Transverse colon (tissue), 4 donors: Measurements from ENCODE around the gene NOC2L. TPM values are rescaled to one million over a fixed set of nuclear protein-coding genes. Genes with fewer than 3 reads are reported as not detected.

ENCODE experiments used
- DNase-seq: peaks from one replicate; pipeline ENCODE4 v3.0.0-alpha.2; 2019
- H3K27ac ChIP-seq, 4 donors: fragments of 200-600 bp; sonication (generic); 2 replicates each; pipeline ENCODE4 v1.5.1; 2016 to 2018; ENCODE audit warnings: inconsistent platforms in 4 of 4
- H3K27me3 ChIP-seq: fragments of 200-600 bp; sonication (generic); 2 replicates; pipeline ENCODE4 v1.5.1; 2017; ENCODE audit warnings: inconsistent platforms
- H3K36me3 ChIP-seq, 4 donors: fragments of 200-600 bp; sonication (generic); 2 replicates each; pipeline ENCODE4 v1.5.1; 2017 to 2019; ENCODE audit warnings: inconsistent platforms in 4 of 4
- H3K4me1 ChIP-seq, 4 donors: fragments of 200-600 bp; sonication (generic); 2 replicates each; pipeline ENCODE4 v1.5.1; 2017 to 2020; ENCODE audit warnings: inconsistent platforms in 4 of 4
- H3K4me3 ChIP-seq, 4 donors: fragments of 200-600 bp; sonication (generic); 1 replicate in 1 of 4; 2 replicates in 3 of 4; pipeline versions ENCODE4 v1.5.1 to v1.6.1; 2017 to 2019; ENCODE audit warnings: inconsistent platforms in 4 of 4
- H3K9me3 ChIP-seq, 2 donors: fragments of 200-600 bp; sonication (generic); 2 replicates each; pipeline ENCODE4 v1.5.1; 2017 to 2019; ENCODE audit warnings: inconsistent platforms in 2 of 2
- EP300 ChIP-seq: sonication (generic); formaldehyde crosslinking; IDR thresholded peaks from one replicate; pipeline ENCODE4 v1.6.1; 2017; ENCODE audit warnings: antibody characterized with exemption, low read depth
- POLR2A ChIP-seq: fragments of 450-650 bp; IDR thresholded peaks from one replicate; pipeline ENCODE4 v1.6.1; 2016; ENCODE audit warnings: antibody characterized with exemption, mild to moderate bottlenecking, moderate library complexity
- POLR2AphosphoS5 ChIP-seq, 3 donors: sonication (generic); formaldehyde crosslinking; IDR thresholded peaks; one replicate each; pipeline ENCODE4 v1.6.1; 2016; ENCODE audit warnings: antibody characterized with exemption in 3 of 3
- WGBS, 2 donors: methylation state at CpG; one replicate each; pipeline ENCODE4 v1.1.5; 2018; ENCODE audit warnings: low coverage in 1 of 2; 5-methylcytosine and 5-hydroxymethylcytosine counted together
- in situ Hi-C, 4 donors: fragments of 200-750 bp; cut with MboI; loops; one replicate each; pipeline versions ENCODE4 v1.15.0 to v1.15.1; 2017; ENCODE audit warnings: low sequenced_read_pairs in 3 of 4, low pct_ligation_motif_present in 1 of 4, low pct_unique_long_range_greater_than_20kb in 1 of 4
- intact Hi-C: fragments of 100-400 bp; cut with DNase I; formaldehyde crosslinking; loops from one replicate; pipeline ENCODE4 v1.15.1; 2023; ENCODE audit warnings: low total_unique reads
- total RNA-seq, 4 donors: library from RNA; depleted of rRNA; stranded (reverse); fragments of >200 nt; gene quantifications; one replicate each; pipeline ENCODE4 v1.1.0, GENCODE V29; 2016
- TF ChIP-seq, protein P1 (sequence below), 5 experiments: fragments of 200-600 bp in 3 of 5; fragments of 450-650 bp in 2 of 5; sonication (generic) in 3 of 5; IDR thresholded peaks; 1 replicate in 2 of 5; 2 replicates in 3 of 5; pipeline ENCODE4 v1.5.1; 2016 to 2017; ENCODE audit warnings: antibody characterized with exemption in 5 of 5, inconsistent platforms in 3 of 5, mild to moderate bottlenecking in 2 of 5, moderate library complexity in 1 of 5

Gene NOC2L
- total RNA-seq, 4 donors from 2014 or later, result 17.6 to 50.4 (median 31.6) TPM

DNA sequence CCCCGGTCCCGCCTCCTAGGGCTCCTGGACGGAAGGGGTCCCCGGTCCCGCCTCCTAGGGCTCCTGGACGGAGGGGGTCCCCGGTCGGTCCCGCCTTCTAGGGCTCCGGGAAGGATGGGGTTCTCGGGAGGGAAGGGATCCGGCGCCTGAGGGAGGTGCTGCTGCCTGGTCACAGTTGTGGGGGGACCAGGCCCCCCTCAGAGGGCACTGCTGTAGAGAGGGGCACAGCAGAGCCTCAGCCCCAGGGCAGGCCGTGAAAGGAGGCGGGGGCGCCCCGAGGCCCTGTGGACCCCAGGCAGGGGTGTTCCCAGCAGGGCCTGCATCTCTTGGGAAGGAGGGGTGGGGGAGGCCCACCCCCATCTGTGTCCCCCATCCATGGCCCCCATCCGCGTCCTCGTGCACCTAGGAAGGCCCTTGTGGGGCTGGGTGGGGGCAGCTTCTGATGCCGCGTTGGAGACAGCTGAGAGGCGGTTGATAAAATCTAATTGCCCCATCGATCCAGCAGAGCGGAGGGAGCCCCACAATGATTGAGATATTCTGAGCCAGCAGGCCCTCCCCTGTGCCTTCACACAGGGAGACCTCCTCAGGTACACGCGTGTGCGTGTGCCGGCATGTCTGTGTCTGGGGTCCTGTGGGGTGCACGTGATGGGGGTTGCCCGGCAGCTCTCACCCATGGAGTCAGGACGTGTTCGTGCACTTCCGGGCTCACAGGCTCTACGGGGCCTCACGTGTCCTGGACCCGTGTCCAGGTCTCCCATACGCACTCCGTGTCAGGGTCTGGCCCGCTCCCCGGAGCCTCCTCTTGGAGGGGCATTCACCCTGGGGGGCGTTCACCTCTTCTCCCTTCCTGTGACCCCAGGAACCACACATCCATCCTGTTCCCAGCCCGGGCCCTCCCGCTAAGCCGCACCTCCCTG lies 22.4 kb downstream of the NOC2L start:
- intact Hi-C loops, result loop anchor here (2.0 kb wide), 1 partner anchor 32 kb away; no protein-coding TSS in a partner anchor
- Histone ChIP-seq H3K36me3 (no peaks in the 10 kb centered on the region), H3K27ac (no peak overlapping the region), H3K4me1 (peaks cover 19 to 38% (median 30%) of the 10 kb centered on the region in 4 donors), H3K27me3 (peaks cover 91% of the 10 kb centered on the region), H3K4me3 (no peak overlapping the region), H3K9me3 (no peaks in the 10 kb centered on the region)
- no peak for DNase-seq
- 62% methylated on average over 28 of the region's 45 CpGs; no CpG with 5 or more reads in 1 of the 2 donors for WGBS, 2 donors
- in situ Hi-C loops, result no loop called here
- TF ChIP-seq EP300 (no peak), POLR2A (no peak), POLR2AphosphoS5 (IDR thresholded peaks at IDR 0.05) (no peak)
- TF ChIP-seq, protein P1, sequence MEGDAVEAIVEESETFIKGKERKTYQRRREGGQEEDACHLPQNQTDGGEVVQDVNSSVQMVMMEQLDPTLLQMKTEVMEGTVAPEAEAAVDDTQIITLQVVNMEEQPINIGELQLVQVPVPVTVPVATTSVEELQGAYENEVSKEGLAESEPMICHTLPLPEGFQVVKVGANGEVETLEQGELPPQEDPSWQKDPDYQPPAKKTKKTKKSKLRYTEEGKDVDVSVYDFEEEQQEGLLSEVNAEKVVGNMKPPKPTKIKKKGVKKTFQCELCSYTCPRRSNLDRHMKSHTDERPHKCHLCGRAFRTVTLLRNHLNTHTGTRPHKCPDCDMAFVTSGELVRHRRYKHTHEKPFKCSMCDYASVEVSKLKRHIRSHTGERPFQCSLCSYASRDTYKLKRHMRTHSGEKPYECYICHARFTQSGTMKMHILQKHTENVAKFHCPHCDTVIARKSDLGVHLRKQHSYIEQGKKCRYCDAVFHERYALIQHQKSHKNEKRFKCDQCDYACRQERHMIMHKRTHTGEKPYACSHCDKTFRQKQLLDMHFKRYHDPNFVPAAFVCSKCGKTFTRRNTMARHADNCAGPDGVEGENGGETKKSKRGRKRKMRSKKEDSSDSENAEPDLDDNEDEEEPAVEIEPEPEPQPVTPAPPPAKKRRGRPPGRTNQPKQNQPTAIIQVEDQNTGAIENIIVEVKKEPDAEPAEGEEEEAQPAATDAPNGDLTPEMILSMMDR (IDR thresholded peaks at IDR 0.05), result no peak

DNA sequence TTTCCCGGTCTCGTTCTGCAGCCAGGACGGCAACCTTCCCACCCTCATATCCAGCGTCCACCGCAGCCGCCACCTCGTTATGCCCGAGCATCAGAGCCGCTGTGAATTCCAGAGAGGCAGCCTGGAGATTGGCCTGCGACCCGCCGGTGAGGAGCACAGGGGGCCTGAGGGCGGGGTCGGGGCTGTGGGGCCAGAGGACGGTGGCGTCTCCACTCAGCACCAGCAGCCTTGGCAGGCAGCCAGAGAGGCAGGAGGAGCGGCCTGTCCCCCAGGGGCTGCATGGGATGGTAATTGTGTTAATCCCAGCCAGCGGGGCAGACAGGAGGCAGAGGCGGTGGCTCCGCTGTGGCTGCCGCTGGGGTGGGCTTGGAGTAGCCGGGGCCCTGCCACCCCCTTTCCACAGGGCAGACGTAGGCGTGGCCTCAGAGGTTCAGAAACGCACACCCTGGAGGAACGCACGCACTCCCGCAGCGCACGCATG lies 23.3 kb downstream of the NOC2L start:
- Histone ChIP-seq H3K9me3 (no peaks in the 10 kb centered on the region), H3K36me3 (no peaks in the 10 kb centered on the region), H3K4me3 (no peak overlapping the region), H3K4me1 (peaks cover 13 to 30% (median 22%) of the 10 kb centered on the region in 4 donors), H3K27me3 (peaks cover 91% of the 10 kb centered on the region), H3K27ac (no peak overlapping the region)
- no peak for DNase-seq
- no peak for TF ChIP-seq EP300
- no peak for TF ChIP-seq POLR2AphosphoS5 (IDR thresholded peaks at IDR 0.05)
- no peak for TF ChIP-seq POLR2A
- TF ChIP-seq, protein P1 (IDR thresholded peaks at IDR 0.05), result no peak
- intact Hi-C loops (loop anchor here (2.0 kb wide), 1 partner anchor 31 kb away; no protein-coding TSS in a partner anchor), in situ Hi-C loops (no loop called here)
- 22% methylated on average over 28 of the region's 30 CpGs; no CpG with 5 or more reads in 1 of the 2 donors for WGBS, 2 donors

DNA sequence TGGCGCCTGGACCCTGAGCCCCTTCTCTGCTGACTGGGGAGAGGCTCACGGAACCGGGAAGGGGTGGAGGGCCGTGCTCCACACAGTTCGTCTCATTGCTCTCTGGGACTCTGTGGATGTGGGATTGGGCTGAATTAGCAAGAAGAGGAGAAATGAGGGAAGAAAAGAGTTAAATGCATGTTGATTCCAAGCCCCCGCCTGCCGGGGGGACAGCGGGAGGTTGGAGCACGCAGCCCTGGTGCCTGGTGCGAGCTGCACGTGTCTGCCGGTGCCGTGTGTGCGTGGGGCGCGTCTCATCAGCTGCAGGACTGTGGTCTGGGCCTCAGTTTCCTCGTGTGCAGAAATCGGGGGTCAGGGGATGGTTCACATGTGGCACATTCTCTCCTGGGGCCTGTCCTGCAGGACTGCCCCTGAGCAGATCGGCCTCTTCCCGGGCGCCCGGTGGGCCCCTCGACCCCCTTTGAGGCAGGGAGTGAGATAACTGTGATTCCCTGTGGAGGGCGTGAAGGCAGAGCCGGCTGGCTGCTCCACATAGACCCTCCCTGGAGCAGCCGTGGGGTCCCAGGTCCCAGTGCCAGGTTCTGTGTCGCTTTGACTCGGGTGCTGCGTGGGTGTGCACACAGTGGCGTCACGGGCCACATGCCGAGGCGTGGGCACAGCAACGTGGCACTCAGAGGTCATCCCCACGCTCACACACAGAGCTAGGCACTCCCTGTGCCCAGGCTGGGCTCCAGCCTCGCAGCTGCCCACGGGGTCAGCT lies 23.9 kb downstream of the NOC2L start:
- no peaks in the 10 kb centered on the region for H3K9me3 ChIP-seq
- H3K4me3 ChIP-seq, result no peak overlapping the region
- in situ Hi-C loops (no loop called here), intact Hi-C loops (no loop called here)
- no peak overlapping the region for H3K27ac ChIP-seq
- peaks cover 8 to 24% (median 16%) of the 10 kb centered on the region in 4 donors for H3K4me1 ChIP-seq
- DNase-seq, result no peak
- 22% methylated on average over 36 of the region's 37 CpGs; no CpG with 5 or more reads in 1 of the 2 donors for WGBS, 2 donors
- H3K36me3 ChIP-seq, result no peaks in the 10 kb centered on the region
- peaks cover 91% of the 10 kb centered on the region for H3K27me3 ChIP-seq
- TF ChIP-seq POLR2AphosphoS5 (IDR thresholded peaks at IDR 0.05) (no peak), POLR2A (no peak), EP300 (no peak)
- TF ChIP-seq, protein P1 (IDR thresholded peaks at IDR 0.05), result no peak

DNA sequence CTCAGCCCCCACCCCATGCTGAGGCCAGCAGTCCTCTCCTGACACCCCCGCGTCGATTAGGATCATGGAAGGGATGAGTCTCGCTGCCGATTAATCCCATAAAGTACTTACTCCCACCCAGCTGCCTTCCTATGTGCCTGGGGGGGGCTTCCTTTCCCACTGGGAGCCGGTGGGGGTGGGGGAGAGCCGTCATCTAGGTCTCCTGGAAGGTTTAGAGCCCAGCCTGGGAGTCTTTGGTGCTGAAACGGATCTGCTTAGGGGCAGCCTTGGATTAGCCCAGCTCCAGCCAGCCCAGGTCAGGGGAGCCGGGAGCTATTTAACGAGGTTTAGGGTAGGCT lies 25.5 kb downstream of the NOC2L start:
- no peaks in the 10 kb centered on the region for H3K36me3 ChIP-seq
- in situ Hi-C loops (no loop called here), intact Hi-C loops (no loop called here)
- TF ChIP-seq, protein P1 (IDR thresholded peaks at IDR 0.05), result no peak
- no peak for TF ChIP-seq POLR2A
- TF ChIP-seq EP300, result no peak
- no peak for TF ChIP-seq POLR2AphosphoS5 (IDR thresholded peaks at IDR 0.05)
- 50% methylated on average over 10 of the region's 10 CpGs; no CpG with 5 or more reads in 1 of the 2 donors for WGBS, 2 donors
- DNase-seq, result no peak
- no peak overlapping the region for H3K27ac ChIP-seq
- H3K9me3 ChIP-seq, result no peaks in the 10 kb centered on the region
- H3K4me3 ChIP-seq, result no peak overlapping the region
- H3K27me3 ChIP-seq, result peaks cover 91% of the 10 kb centered on the region
- peaks cover 3 to 17% (median 12%) of the 10 kb centered on the region in 4 donors for H3K4me1 ChIP-seq
